Measurements from ENCODE around the gene RNFT2. TPM values are rescaled to one million over a fixed set of nuclear protein-coding genes. Genes with fewer than 3 reads are reported as not detected.
A peak's percentile ranks its signal among the peaks of the same experiment; 100 is the strongest.

RNFT2 gene
- total RNA-seq, 1 experiment from 2014 or later = 29.5 TPM

DNA sequence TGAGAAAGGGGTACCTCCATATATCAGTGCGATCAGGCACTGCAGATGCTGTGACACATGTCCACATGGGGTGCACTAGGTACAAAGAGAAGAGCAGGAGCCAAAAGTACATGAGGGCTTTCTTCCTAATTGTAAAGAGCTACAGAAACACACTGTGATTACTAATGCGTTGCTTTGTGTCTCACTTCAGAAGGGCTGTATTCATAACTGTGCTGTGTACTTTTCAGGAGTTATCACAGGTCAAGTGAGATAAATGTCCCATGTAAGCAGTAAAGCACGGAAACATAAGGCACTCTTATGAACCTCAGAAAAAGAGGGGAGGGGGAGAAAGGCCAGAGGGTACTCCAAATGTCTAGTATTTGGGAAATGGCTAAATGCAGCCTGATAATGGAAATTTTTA is 10.9 kb upstream of the RNFT2 start:
- DNase-seq = no peak
- Histone ChIP-seq H2BK20ac (ENCODE audit: low read depth, low read length, poor library complexity, severe bottlenecking) (no peak overlapping the region), H3T11ph (ENCODE audit: low read length) (no peak overlapping the region), H2BK15ac (ENCODE audit: low read depth, low read length) (no peak overlapping the region), H3K14ac (ENCODE audit: insufficient read depth, low read length) (no peak overlapping the region), H2BK5ac (ENCODE audit: insufficient read length, low read length) (no peak overlapping the region), H2AFZ (ENCODE audit: low read length) (no peak overlapping the region), H3K27me3 (ENCODE audit: insufficient read depth, low read length) (no peaks in the 10 kb centered on the region), H3K23ac (ENCODE audit: insufficient read length, low read depth, low read length) (no peak overlapping the region), H3K27ac (ENCODE audit: insufficient read length, low read depth, low read length) (no peak overlapping the region), H3K56ac (ENCODE audit: insufficient read length, low read depth, low read length) (no peak overlapping the region), H3K4ac (ENCODE audit: low read depth, low read length) (no peak overlapping the region), H3K4me1 (ENCODE audit: insufficient read depth, low read length) (no peaks in the 10 kb centered on the region), H3K4me2 (ENCODE audit: insufficient read depth, insufficient read length, low read length) (no peak overlapping the region), H3K23me2 (ENCODE audit: insufficient read length, low read depth, low read length, poor library complexity, severe bottlenecking) (no peaks in the 10 kb centered on the region), H4K8ac (replicated peaks; ENCODE audit: insufficient read length, low read depth, low read length) (no peak overlapping the region), H4K5ac (ENCODE audit: insufficient read length, low read depth, low read length) (no peak overlapping the region), H4K20me1 (ENCODE audit: control insufficient read depth, insufficient read depth, insufficient read length) (no peaks in the 10 kb centered on the region), H2AK5ac (ENCODE audit: insufficient read length, low read length) (no peak overlapping the region), H3K79me1 (ENCODE audit: insufficient read depth, low read depth, low read length, poor library complexity, severe bottlenecking) (peaks cover 6% of the 10 kb centered on the region), H3K9me3 (ENCODE audit: control insufficient read depth, low read depth, low read length) (no peaks in the 10 kb centered on the region), H3K18ac (ENCODE audit: insufficient read length, low read depth, low read length) (no peak overlapping the region), H3K9ac (ENCODE audit: extremely low read depth, insufficient read length, low read length) (no peak overlapping the region), H2BK120ac (ENCODE audit: low read depth, low read length, poor library complexity, severe bottlenecking) (no peak overlapping the region), H4K91ac (ENCODE audit: insufficient read length, low read depth, low read length) (no peak overlapping the region), H3K79me2 (ENCODE audit: insufficient read depth, low read length) (peaks cover 2% of the 10 kb centered on the region; the same call in 1 of the 2 replicates), H2BK12ac (ENCODE audit: insufficient read length, low read depth, low read length) (no peak overlapping the region)
- Mint-ChIP-seq H3K4me3 (no peak overlapping the region), H3K27me3 (ENCODE audit: low read depth) (no peaks in the 10 kb centered on the region), H3K9me3 (no peaks in the 10 kb centered on the region), H3K27ac (peak overlapping the region in 1 of 3 experiments; percentile 9; a peak in 2 of 7 replicates), H3K4me1 (peaks cover 10 to 13% of the 10 kb centered on the region in 2 experiments), H3K36me3 (ENCODE audit: insufficient read depth in 1 of 3, low read depth in 3 of 3) (peaks cover 0 to 7% (median 6%) of the 10 kb centered on the region in 3 experiments; a peak in 5 of 7 replicates)
- TF ChIP-seq CTCF (conservative IDR thresholded peaks at IDR 0.05) = no peak
- WGBS (ENCODE audit: extremely low coverage, insufficient read length, low lambda C conversion rate) = no CpG with 5 or more reads among the region's 3 CpGs

Data from H9 (cell line).